HCT116 (cell line): ENCODE measurements around the gene USP10. TPM values are rescaled to one million over a fixed set of nuclear protein-coding genes. Genes with fewer than 3 reads are reported as not detected.

Experiments used
- ATAC-seq: fragments of 200-7000 bp; cut with Tn5 transposase; 2 replicates; pipeline ENCODE4 v1.9.1; 2020; ENCODE audit warnings: mild to moderate bottlenecking, moderate library complexity
- BruUV-seq: library from RNA; stranded (reverse); fragments of 400-500 nt; replicated peaks from 2 replicates; lab custom pipeline; 2021; lab: Mats Ljungman, UMichigan
- CTCF ChIA-PET: fragments of 300-600 bp; sonication (Branson Sonifier 250); formaldehyde crosslinking; loops from one replicate; lab custom pipeline; 2021; ENCODE audit warnings: antibody characterized with exemption; lab: Charles Lee
- POLR2A ChIA-PET: fragments of 300-600, 350-600 bp; sonication (Branson Sonifier 250); formaldehyde crosslinking; loops from one replicate; lab custom pipeline; 2021; ENCODE audit warnings: antibody characterized with exemption; lab: Charles Lee
- RAD21 ChIA-PET, 2 experiments: fragments of 300-600 bp; sonication (Branson Sonifier 250); formaldehyde crosslinking; loops; one replicate each; lab custom pipeline; 2023; ENCODE audit warnings: low total read pairs in 2 of 2; ENCODE audit not compliant: uncharacterized antibody in 2 of 2, unreplicated experiment in 2 of 2, low non-redundant PET in 1 of 2; lab: Charles Lee
- DNase-seq: peaks from one replicate; pipeline ENCODE4 v3.0.0-alpha.2; 2010; ENCODE audit warnings: low read depth, low spot score
- H2AFZ ChIP-seq: fragments of 200-600 bp; shearing (Covaris generic), sonication (generic); 2 replicates; pipeline ENCODE4 v1.6.1; 2017; ENCODE audit warnings: low read depth, mixed run types, mixed read lengths, antibody characterized with exemption, low read length; ENCODE audit not compliant: poor library complexity, severe bottlenecking
- H3K27ac ChIP-seq: 2 replicates; pipeline ENCODE4 v1.5.1; 2012; ENCODE audit warnings: low read depth, low read length
- H3K27me3 ChIP-seq: fragments of 200-600 bp; sonication (generic); 2 replicates; pipeline ENCODE4 v1.6.1; 2016; ENCODE audit warnings: mixed run types, low read length, mixed read lengths; ENCODE audit not compliant: insufficient read depth
- H3K36me3 ChIP-seq, 2 experiments: fragments of 200-500 bp in 1 of 2; fragments of 200-600 bp in 1 of 2; sonication (Bioruptor generic) in 1 of 2; sonication (generic) in 1 of 2; 2 replicates each; pipeline versions ENCODE4 v1.5.1 to v1.6.1; 2014 to 2016; ENCODE audit warnings: low read length in 2 of 2, inconsistent platforms in 1 of 2, mixed read lengths in 1 of 2, mixed run types in 1 of 2; ENCODE audit not compliant: insufficient read depth in 2 of 2, control insufficient read depth in 1 of 2
- H3K4me1 ChIP-seq, 2 experiments: fragments of 200-600 bp in 1 of 2; sonication (generic) in 1 of 2; 2 replicates each; pipeline versions ENCODE4 v1.5.1 to v1.6.1; 2012 to 2017; ENCODE audit warnings: low read length in 2 of 2, inconsistent platforms in 1 of 2, mild to moderate bottlenecking in 1 of 2, mixed read lengths in 1 of 2, mixed run types in 1 of 2, moderate library complexity in 1 of 2; ENCODE audit not compliant: insufficient read depth in 2 of 2, control insufficient read depth in 1 of 2
- H3K4me2 ChIP-seq: fragments of 200-600 bp; sonication (generic); 2 replicates; pipeline ENCODE4 v1.6.1; 2017; ENCODE audit warnings: mixed run types, low read length, mixed read lengths
- H3K4me3 ChIP-seq, 2 experiments: fragments of 200-600 bp in 1 of 2; sonication (generic) in 1 of 2; replicated peaks in 1 of 2; 2 replicates each; pipeline ENCODE4 v1.5.1; 2011 to 2016; ENCODE audit warnings: low read length in 2 of 2, control low read depth in 1 of 2, low read depth in 1 of 2, mild to moderate bottlenecking in 1 of 2, mixed read lengths in 1 of 2, mixed run types in 1 of 2
- H3K79me2 ChIP-seq: fragments of 200-600 bp; sonication (generic); 2 replicates; pipeline ENCODE4 v1.6.1; 2017; ENCODE audit warnings: mild to moderate bottlenecking, mixed run types, low read length, moderate library complexity, mixed read lengths; ENCODE audit not compliant: insufficient read depth
- H3K9ac ChIP-seq: fragments of 200-600 bp; sonication (generic); 2 replicates; pipeline ENCODE4 v1.6.1; 2016; ENCODE audit warnings: low read length, mixed read lengths
- H3K9me2 ChIP-seq: fragments of 200-600 bp; sonication (generic), shearing (Covaris generic); 2 replicates; pipeline ENCODE4 v1.6.1; 2017; ENCODE audit warnings: mixed run types, mild to moderate bottlenecking, moderate library complexity; ENCODE audit not compliant: insufficient read depth
- H3K9me3 ChIP-seq, 2 experiments: fragments of 200-500 bp in 1 of 2; fragments of 200-600 bp in 1 of 2; sonication (Bioruptor generic) in 1 of 2; sonication (generic) in 1 of 2; 2 replicates each; pipeline ENCODE4 v1.6.1; 2014 to 2017; ENCODE audit warnings: low read length in 2 of 2, mixed read lengths in 2 of 2, inconsistent platforms in 1 of 2, low read depth in 1 of 2, mild to moderate bottlenecking in 1 of 2, mixed run types in 1 of 2, moderate library complexity in 1 of 2; ENCODE audit not compliant: control insufficient read depth in 1 of 2, insufficient read depth in 1 of 2
- H4K20me1 ChIP-seq: fragments of 200-600 bp; sonication (generic), shearing (Covaris generic); 2 replicates; pipeline ENCODE4 v1.6.1; 2017; ENCODE audit warnings: mixed run types, mild to moderate bottlenecking, moderate library complexity; ENCODE audit not compliant: insufficient read depth
- CEBPB ChIP-seq: IDR thresholded peaks from 2 replicates; pipeline ENCODE4 v1.6.1; 2012; ENCODE audit warnings: low read depth
- REST ChIP-seq: IDR thresholded peaks from 2 replicates; pipeline ENCODE4 v1.6.1; 2012; ENCODE audit warnings: low read depth
- SP1 ChIP-seq: IDR thresholded peaks from 2 replicates; pipeline ENCODE4 v1.6.1; 2012; ENCODE audit warnings: low read depth
- SRF ChIP-seq: IDR thresholded peaks from 2 replicates; pipeline ENCODE4 v1.6.1; 2012; ENCODE audit warnings: low read depth
- ZBTB33 ChIP-seq: IDR thresholded peaks from 2 replicates; pipeline ENCODE4 v1.6.1; 2011; ENCODE audit warnings: mild to moderate bottlenecking, low read length, moderate library complexity; ENCODE audit not compliant: insufficient replicate concordance; ENCODE audit errors: extremely low read depth
- ZFX ChIP-seq: fragments of 450-650 bp; IDR thresholded peaks from 2 replicates; pipeline ENCODE4 v1.6.1; 2017
- ZNF274 ChIP-seq: fragments of 200-500 bp; sonication (Bioruptor generic); IDR thresholded peaks from 2 replicates; pipeline ENCODE4 v1.6.1; 2014; ENCODE audit warnings: mild to moderate bottlenecking, low read depth, low read length, inconsistent platforms
- intact Hi-C: fragments of 100-400 bp; cut with micrococcal nuclease; formaldehyde crosslinking; loops from 2 replicates; pipeline ENCODE4 v1.10.0; 2022
- total RNA-seq: library from RNA; stranded (reverse); gene quantifications from one replicate; pipeline ENCODE4 v1.2.1, GENCODE V29; 2021; ENCODE audit not compliant: unreplicated experiment

Gene USP10
- total RNA-seq, 1 experiment from 2014 or later = 175 TPM

GRCh38 chr16:84823926-84824325 lies 124.1 kb downstream of the USP10 start:
- Histone ChIP-seq H3K4me1 (peaks cover 7 to 15% of the 10 kb centered on the region in 2 experiments), H3K4me3 (no peak overlapping the region), H3K4me2 (no peak overlapping the region), H3K9ac (no peak overlapping the region), H2AFZ (no peak overlapping the region), H3K36me3 (no peaks in the 10 kb centered on the region), H3K79me2 (no peaks in the 10 kb centered on the region), H3K9me3 (no peaks in the 10 kb centered on the region), H3K27ac (no peak overlapping the region), H3K27me3 (no peaks in the 10 kb centered on the region), H4K20me1 (no peaks in the 10 kb centered on the region), H3K9me2 (no peaks in the 10 kb centered on the region)
- intact Hi-C loops = no loop called here
- BruUV-seq = no TSS peak
- POLR2A ChIA-PET = no interaction called here
- RAD21 ChIA-PET = no interaction called here
- CTCF ChIA-PET = no interaction called here
- no peak for TF ChIP-seq ZNF274
- no peak for TF ChIP-seq SRF
- no peak for ATAC-seq
- no peak for DNase-seq

DNA sequence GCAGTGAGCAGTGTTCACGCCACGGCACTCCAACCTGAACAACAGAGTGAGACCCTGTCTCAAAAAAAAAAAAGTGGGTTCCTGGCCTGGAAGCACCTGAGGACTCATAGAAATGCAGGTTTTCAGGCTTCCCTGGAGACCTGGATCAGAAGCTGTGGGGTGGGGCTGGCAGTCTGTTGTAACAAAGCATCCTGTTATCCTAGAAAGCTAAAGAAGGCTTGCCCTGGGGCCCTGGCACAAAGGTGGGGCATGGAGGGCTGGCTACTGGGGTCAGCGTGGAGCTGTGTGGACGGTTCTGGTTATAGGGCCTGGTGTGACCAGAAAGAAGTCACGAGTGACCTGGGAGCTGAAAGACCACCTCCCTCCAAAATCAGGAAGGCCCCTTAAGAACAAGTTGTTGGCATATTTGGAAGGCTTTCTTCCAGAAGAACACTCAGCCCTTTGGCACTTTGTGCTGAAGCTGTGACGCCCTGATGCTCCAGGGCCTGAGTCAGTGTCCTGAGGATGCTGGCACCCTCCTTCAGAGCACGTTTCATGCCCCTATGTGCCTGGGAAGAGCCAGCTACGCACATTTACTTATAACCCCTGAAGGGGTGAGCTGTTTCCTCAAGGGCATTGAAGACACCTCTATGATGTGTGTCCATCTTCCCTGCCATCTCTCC lies 126.2 kb downstream of the USP10 start:
- H3K27me3 ChIP-seq = no peaks in the 10 kb centered on the region
- CTCF ChIA-PET = no interaction called here
- RAD21 ChIA-PET = no interaction called here

More for the DNA sequence above, 126.2 kb downstream of the USP10 start:
- H3K9me2 ChIP-seq = no peaks in the 10 kb centered on the region
- no peak overlapping the region for H3K9ac ChIP-seq
- no peak overlapping the region for H2AFZ ChIP-seq
- intact Hi-C loops = no loop called here
- TF ChIP-seq CEBPB (no peak), ZFX (no peak), REST (no peak), SP1 (no peak), ZBTB33 (no peak)
- ATAC-seq (no peak), DNase-seq (no peak)
- H3K36me3 ChIP-seq = no peaks in the 10 kb centered on the region
- BruUV-seq = no TSS peak
- POLR2A ChIA-PET = no interaction called here
- no peak overlapping the region for H3K27ac ChIP-seq
- H4K20me1 ChIP-seq = no peaks in the 10 kb centered on the region
- peaks cover 0 to 6% of the 10 kb centered on the region in 2 experiments; a peak in 1 of 4 replicates for H3K4me1 ChIP-seq
- no peak overlapping the region for H3K4me2 ChIP-seq
- H3K4me3 ChIP-seq = no peak overlapping the region
- no peaks in the 10 kb centered on the region for H3K9me3 ChIP-seq
- no peaks in the 10 kb centered on the region for H3K79me2 ChIP-seq
